Stimulated activated naive CD4-positive, alpha-beta T cell (primary cell): Measurements from ENCODE around the gene DYNLL2.
A peak's percentile ranks its signal among the peaks of the same experiment; 100 is the strongest.
"Not testable (repeated sequence)": the region's sequence is repeated elsewhere in the genome, so short reads cannot be mapped to it uniquely, and the experiment has no call there.

ENCODE experiments used
- DNase-seq, 6 experiments: peaks; one replicate each; lab custom pipeline; 2025; lab: John Stamatoyannopoulos, UW

DYNLL2 gene

GRCh38 chr17:58082870-58083490, at the start of gene DYNLL2:
TSS of gene DYNLL2 (plus strand) at chr17:58083419. CDS start at chr17:58087091, 3,672 bp downstream.
- peak; percentile 81 to 89 (median 84) for DNase-seq

- no peak for DNase-seq
These were observed 43.2 kb upstream of the DYNLL2 start for GRCh38 chr17:58039975-58040374.

GRCh38 chr17:58040386-58040785, 42.8 kb upstream of the DYNLL2 start:
- DNase-seq: no peak

- DNase-seq: no peak
These were observed 42.1 kb upstream of the DYNLL2 start for GRCh38 chr17:58041161-58041560.

GRCh38 chr17:58043221-58044181, 39.7 kb upstream of the DYNLL2 start:
- no peak for DNase-seq

- not testable (repeated sequence) for DNase-seq
These were observed 39.0 kb upstream of the DYNLL2 start for GRCh38 chr17:58044256-58044655.

- DNase-seq: no peak
These were observed 36.8 kb upstream of the DYNLL2 start for GRCh38 chr17:58046239-58047094.

GRCh38 chr17:58047376-58048150, 35.7 kb upstream of the DYNLL2 start:
- DNase-seq: no peak

GRCh38 chr17:58049533-58049932, 33.7 kb upstream of the DYNLL2 start:
- no peak for DNase-seq

- no peak for DNase-seq
These were observed 32.3 kb upstream of the DYNLL2 start for GRCh38 chr17:58050966-58051365.

GRCh38 chr17:58051468-58051867, 31.8 kb upstream of the DYNLL2 start:
- DNase-seq: no peak

GRCh38 chr17:58052407-58052806, 30.8 kb upstream of the DYNLL2 start:
- no peak for DNase-seq

GRCh38 chr17:58052945-58053715, 30.1 kb upstream of the DYNLL2 start:
- no peak for DNase-seq

GRCh38 chr17:58054641-58055040, 28.6 kb upstream of the DYNLL2 start:
- DNase-seq: no peak

GRCh38 chr17:58056476-58056875, 26.7 kb upstream of the DYNLL2 start:
- no peak for DNase-seq

GRCh38 chr17:58059141-58059540, 24.1 kb upstream of the DYNLL2 start:
- no peak for DNase-seq

- no peak for DNase-seq
These were observed 22.5 kb upstream of the DYNLL2 start for GRCh38 chr17:58060596-58061191.

- no peak for DNase-seq
These were observed 21.5 kb upstream of the DYNLL2 start for GRCh38 chr17:58061672-58062071.

GRCh38 chr17:58065238-58065637, 18.0 kb upstream of the DYNLL2 start:
- DNase-seq: no peak

GRCh38 chr17:58066401-58066800, 16.8 kb upstream of the DYNLL2 start:
- no peak for DNase-seq
